ELR (cell line): ENCODE results near the gene WDR35.

Source experiments
- DNase-seq: peaks from one replicate; pipeline ENCODE4 v3.0.0-alpha.2; 2015; ENCODE audit warnings: low read depth

WDR35 gene

GRCh38 chr2:19989667-19990415 is at the start of gene WDR35:
Gene WDR35 (minus strand): TSS chr2:19990105. CDS start chr2:19990015, 90 bp downstream.
- peak; percentile 91 for DNase-seq

- DNase-seq, result no peak
Measured at GRCh38 chr2:20037660-20038059, 47.8 kb upstream of the WDR35 start.

GRCh38 chr2:20035955-20036666 is 46.2 kb upstream of the WDR35 start:
- DNase-seq, result peak; percentile 34

GRCh38 chr2:20034821-20035220 is 44.9 kb upstream of the WDR35 start:
- no peak for DNase-seq

GRCh38 chr2:20034218-20034617 is 44.3 kb upstream of the WDR35 start:
- DNase-seq, result no peak

GRCh38 chr2:20033322-20033721 is 43.4 kb upstream of the WDR35 start:
- no peak for DNase-seq

- DNase-seq, result no peak
Measured at GRCh38 chr2:20030224-20030623, 40.3 kb upstream of the WDR35 start.

GRCh38 chr2:20027705-20028434 is 38.0 kb upstream of the WDR35 start:
- DNase-seq, result peak; percentile 33

GRCh38 chr2:20027260-20027677 is 37.4 kb upstream of the WDR35 start:
- DNase-seq, result no peak

GRCh38 chr2:20025065-20025786 is 35.3 kb upstream of the WDR35 start:
- peak; percentile 65 for DNase-seq

- DNase-seq, result no peak
Measured at GRCh38 chr2:20023688-20024087, 33.8 kb upstream of the WDR35 start.

- no peak for DNase-seq
Measured at GRCh38 chr2:20021405-20022009, 31.6 kb upstream of the WDR35 start.

- DNase-seq, result no peak
Measured at GRCh38 chr2:20019747-20020146, 29.8 kb upstream of the WDR35 start.

- DNase-seq, result no peak
Measured at GRCh38 chr2:20018601-20019152, 28.8 kb upstream of the WDR35 start.

- no peak for DNase-seq
Measured at GRCh38 chr2:20016346-20016745, 26.4 kb upstream of the WDR35 start.

GRCh38 chr2:20015482-20016083 is 25.7 kb upstream of the WDR35 start:
- DNase-seq, result peak; percentile 74

GRCh38 chr2:20013126-20013849 is 23.4 kb upstream of the WDR35 start:
- DNase-seq, result no peak

- peak; percentile 60 for DNase-seq
Measured at GRCh38 chr2:20012282-20013125, 22.6 kb upstream of the WDR35 start, which contains the start of gene MATN3. Gene MATN3 (minus strand): TSS chr2:20012668. CDS start chr2:20012631, 37 bp downstream.

- no peak for DNase-seq
Measured at GRCh38 chr2:20012032-20012281, 22.1 kb upstream of the WDR35 start.
